GM10266 (cell line): ENCODE data around the gene NHSL1.

Experiments used
- DNase-seq: peaks from one replicate; pipeline ENCODE4 v3.0.0; 2012; ENCODE audit errors: extremely low spot score
- CTCF ChIP-seq: IDR thresholded peaks from 2 replicates; pipeline ENCODE4 v1.5.1; 2012; ENCODE audit warnings: mild to moderate bottlenecking, low read depth; ENCODE audit not compliant: control insufficient read depth, insufficient read depth; ENCODE audit errors: missing control alignments

The NHSL1 gene

GRCh38 chr6:138421608-138422007 lies 77.7 kb downstream of the NHSL1 start:
- no peak for TF ChIP-seq CTCF
- DNase-seq = no peak

- TF ChIP-seq CTCF = no peak
- DNase-seq = no peak
These were observed 78.2 kb downstream of the NHSL1 start for GRCh38 chr6:138421089-138421488.

GRCh38 chr6:138420356-138420755 lies 78.9 kb downstream of the NHSL1 start:
- DNase-seq = no peak
- TF ChIP-seq CTCF = no peak

GRCh38 chr6:138419766-138420165 lies 79.5 kb downstream of the NHSL1 start:
- no peak for TF ChIP-seq CTCF
- DNase-seq = no peak

- TF ChIP-seq CTCF = no peak
- no peak for DNase-seq
These were observed 81.1 kb downstream of the NHSL1 start for GRCh38 chr6:138418118-138418742.

GRCh38 chr6:138417493-138418117 lies 81.7 kb downstream of the NHSL1 start:
- DNase-seq = no peak
- TF ChIP-seq CTCF = no peak

GRCh38 chr6:138416206-138416605 lies 83.1 kb downstream of the NHSL1 start:
- DNase-seq = no peak
- TF ChIP-seq CTCF = no peak
